Measurements from ENCODE around the gene LRRC59.

Gene LRRC59

GRCh38 chr17:50392621-50393020 lies 4.7 kb downstream of the LRRC59 start:
- Histone ChIP-seq H3K36me3 (replicated peaks; ENCODE audit: low read depth, low read length) (peaks cover 75% of the 10 kb centered on the region), H3K27ac (ENCODE audit: low read length) (no peak overlapping the region), H3K9me3 (ENCODE audit: insufficient read depth, low read length) (no peaks in the 10 kb centered on the region), H3K9ac (ENCODE audit: low read length) (no peak overlapping the region), H3K4me2 (ENCODE audit: low read length) (no peak overlapping the region), H3K79me2 (ENCODE audit: low read length) (peaks cover 56% of the 10 kb centered on the region), H3K4me3 (ENCODE audit: low read length) (no peak overlapping the region), H2AFZ (ENCODE audit: low read depth, low read length) (no peak overlapping the region), H3K4me1 (ENCODE audit: low read length) (peaks cover 30% of the 10 kb centered on the region), H3K27me3 (ENCODE audit: low read depth, low read length) (no peaks in the 10 kb centered on the region), H4K20me1 (ENCODE audit: insufficient read depth, low read length) (peaks cover 13% of the 10 kb centered on the region; the same call in 1 of the 2 replicates)
- TF ChIP-seq CTCF (IDR thresholded peaks at IDR 0.05; ENCODE audit: low read depth, low read length) (no peak), EZH2phosphoT487 (IDR thresholded peaks at IDR 0.05; ENCODE audit: low read depth) (no peak)

GRCh38 chr17:50389534-50389933 lies 7.8 kb downstream of the LRRC59 start:
- Histone ChIP-seq H3K36me3 (replicated peaks; ENCODE audit: low read depth, low read length) (peaks cover 87% of the 10 kb centered on the region), H3K9me3 (ENCODE audit: insufficient read depth, low read length) (no peaks in the 10 kb centered on the region), H2AFZ (ENCODE audit: low read depth, low read length) (no peak overlapping the region), H3K9ac (ENCODE audit: low read length) (no peak overlapping the region), H3K27me3 (ENCODE audit: low read depth, low read length) (no peaks in the 10 kb centered on the region), H3K4me1 (ENCODE audit: low read length) (peaks cover 18% of the 10 kb centered on the region), H3K4me2 (ENCODE audit: low read length) (no peak overlapping the region), H4K20me1 (ENCODE audit: insufficient read depth, low read length) (no peaks in the 10 kb centered on the region), H3K4me3 (ENCODE audit: low read length) (no peak overlapping the region), H3K79me2 (ENCODE audit: low read length) (peaks cover 25% of the 10 kb centered on the region), H3K27ac (ENCODE audit: low read length) (no peak overlapping the region)
- TF ChIP-seq EZH2phosphoT487 (IDR thresholded peaks at IDR 0.05; ENCODE audit: low read depth) (no peak), CTCF (IDR thresholded peaks at IDR 0.05; ENCODE audit: low read depth, low read length) (no peak)

DNA sequence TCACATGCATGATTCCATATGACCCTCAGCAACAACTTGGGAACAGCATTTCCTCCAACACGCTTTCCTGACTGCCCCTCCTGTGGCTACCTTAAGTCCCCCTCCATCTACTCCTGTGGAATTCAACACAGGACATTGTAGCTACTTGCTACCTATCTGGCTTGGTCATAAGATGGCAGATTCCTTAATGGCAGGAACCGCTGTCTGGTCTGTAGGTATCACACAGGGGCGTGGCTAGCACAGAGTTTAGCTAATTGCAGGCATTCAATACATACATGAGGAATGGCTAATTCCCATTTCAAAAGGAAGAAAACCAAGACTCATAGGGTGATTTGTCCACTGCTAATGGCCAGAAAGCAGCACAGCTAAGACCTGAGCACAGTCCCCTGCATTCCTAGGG lies 8.6 kb downstream of the LRRC59 start:
- Histone ChIP-seq H4K20me1 (ENCODE audit: insufficient read depth, low read length) (no peaks in the 10 kb centered on the region), H3K9me3 (ENCODE audit: insufficient read depth, low read length) (no peaks in the 10 kb centered on the region), H3K4me1 (ENCODE audit: low read length) (peaks cover 18% of the 10 kb centered on the region), H3K36me3 (replicated peaks; ENCODE audit: low read depth, low read length) (peaks cover 84% of the 10 kb centered on the region), H3K4me2 (ENCODE audit: low read length) (no peak overlapping the region), H2AFZ (ENCODE audit: low read depth, low read length) (no peak overlapping the region), H3K79me2 (ENCODE audit: low read length) (peaks cover 17% of the 10 kb centered on the region; the same call in 1 of the 2 replicates), H3K9ac (ENCODE audit: low read length) (no peak overlapping the region), H3K27ac (ENCODE audit: low read length) (no peak overlapping the region), H3K27me3 (ENCODE audit: low read depth, low read length) (no peaks in the 10 kb centered on the region), H3K4me3 (ENCODE audit: low read length) (no peak overlapping the region)
- TF ChIP-seq EZH2phosphoT487 (IDR thresholded peaks at IDR 0.05; ENCODE audit: low read depth) (no peak), CTCF (IDR thresholded peaks at IDR 0.05; ENCODE audit: low read depth, low read length) (no peak)

DNA sequence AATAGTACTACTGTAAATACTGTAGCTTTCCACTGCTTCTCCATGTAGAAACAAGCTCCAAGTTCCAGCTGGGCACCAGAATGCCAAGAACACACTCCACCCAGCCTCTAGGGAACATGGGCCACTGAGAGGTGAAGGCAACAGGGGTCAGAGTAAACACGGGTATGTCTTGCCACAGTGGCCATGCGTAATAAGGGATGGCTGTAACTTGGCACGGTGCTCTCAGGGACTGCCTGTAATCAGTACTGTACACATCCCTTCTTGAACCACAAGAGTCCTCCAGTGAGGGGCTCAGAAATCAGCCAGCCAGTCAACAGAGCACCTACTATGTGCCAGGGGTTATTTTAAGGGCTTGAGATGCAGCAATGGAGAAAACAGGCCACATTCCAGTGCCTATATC lies 10.8 kb downstream of the LRRC59 start:
- TF ChIP-seq EZH2phosphoT487 (IDR thresholded peaks at IDR 0.05; ENCODE audit: low read depth) (no peak), CTCF (IDR thresholded peaks at IDR 0.05; ENCODE audit: low read depth, low read length) (no peak)
- Histone ChIP-seq H3K9ac (ENCODE audit: low read length) (no peak overlapping the region), H3K27me3 (ENCODE audit: low read depth, low read length) (no peaks in the 10 kb centered on the region), H3K36me3 (replicated peaks; ENCODE audit: low read depth, low read length) (peaks cover 83% of the 10 kb centered on the region), H4K20me1 (ENCODE audit: insufficient read depth, low read length) (no peaks in the 10 kb centered on the region), H3K4me3 (ENCODE audit: low read length) (no peak overlapping the region), H3K79me2 (ENCODE audit: low read length) (peaks cover 9% of the 10 kb centered on the region; the same call in 1 of the 2 replicates), H3K4me1 (ENCODE audit: low read length) (peaks cover 7% of the 10 kb centered on the region), H3K27ac (ENCODE audit: low read length) (no peak overlapping the region), H2AFZ (ENCODE audit: low read depth, low read length) (no peak overlapping the region), H3K4me2 (ENCODE audit: low read length) (no peak overlapping the region), H3K9me3 (ENCODE audit: insufficient read depth, low read length) (no peaks in the 10 kb centered on the region)

All from OCI-LY3 (cell line).